Left forelimb (tissue), 1 donor: ENCODE results near the gene SRGAP1.

Experiments
- DNase-seq: peaks from one replicate; pipeline ENCODE4 v3.0.0-alpha.2; 2018; ENCODE audit warnings: low spot score

The SRGAP1 gene

DNA sequence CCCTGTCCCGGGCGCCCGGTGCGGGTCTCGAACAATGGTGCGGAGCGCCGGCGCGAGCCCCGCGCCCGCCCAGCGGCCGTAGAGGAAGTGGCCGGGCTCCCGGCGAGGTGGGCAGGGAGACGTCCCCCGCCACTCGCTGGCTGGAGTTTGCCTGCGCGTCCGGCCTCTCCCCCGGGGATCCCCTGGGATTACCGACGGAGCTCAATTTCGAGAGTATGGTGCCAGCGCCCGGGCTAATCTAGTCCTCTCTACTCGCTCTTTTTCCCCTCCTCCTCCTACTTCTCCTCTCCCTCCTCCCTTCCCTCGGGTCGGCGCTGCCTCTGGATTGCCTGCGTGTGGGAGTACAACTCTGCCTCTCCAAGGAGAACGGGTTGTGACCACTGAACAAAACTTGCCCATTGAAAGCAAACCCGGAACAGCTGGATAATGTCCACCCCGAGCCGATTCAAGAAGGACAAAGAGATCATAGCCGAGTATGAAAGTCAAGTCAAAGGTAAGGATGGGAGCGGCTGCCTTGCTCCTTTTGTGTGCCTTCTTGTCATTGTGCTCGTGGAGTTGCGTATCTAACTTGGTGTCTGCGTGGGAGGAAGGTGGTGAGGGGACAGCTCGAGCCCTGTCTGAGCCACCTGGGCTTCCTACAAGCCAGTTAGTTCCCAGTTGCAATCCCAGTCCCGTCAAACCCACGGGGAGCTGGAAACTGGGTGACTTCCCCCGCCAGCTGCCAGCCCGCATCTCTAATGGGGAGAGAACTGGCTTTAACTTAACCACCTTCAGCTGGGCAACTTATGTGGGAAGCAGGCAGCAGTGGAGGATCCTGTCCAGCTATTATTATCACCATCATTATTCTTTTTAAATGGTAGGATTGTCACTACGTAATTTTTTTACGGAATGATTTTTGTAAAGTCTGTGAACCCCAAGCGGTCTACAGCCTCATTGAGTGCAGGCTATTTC is at the start of gene SRGAP1:
Gene SRGAP1, plus strand, starts transcription at position 310 of the 951 bp plus-strand sequence. Its CDS starts 117 bp downstream, at position 427.
- peak; percentile 83 for DNase-seq

DNA sequence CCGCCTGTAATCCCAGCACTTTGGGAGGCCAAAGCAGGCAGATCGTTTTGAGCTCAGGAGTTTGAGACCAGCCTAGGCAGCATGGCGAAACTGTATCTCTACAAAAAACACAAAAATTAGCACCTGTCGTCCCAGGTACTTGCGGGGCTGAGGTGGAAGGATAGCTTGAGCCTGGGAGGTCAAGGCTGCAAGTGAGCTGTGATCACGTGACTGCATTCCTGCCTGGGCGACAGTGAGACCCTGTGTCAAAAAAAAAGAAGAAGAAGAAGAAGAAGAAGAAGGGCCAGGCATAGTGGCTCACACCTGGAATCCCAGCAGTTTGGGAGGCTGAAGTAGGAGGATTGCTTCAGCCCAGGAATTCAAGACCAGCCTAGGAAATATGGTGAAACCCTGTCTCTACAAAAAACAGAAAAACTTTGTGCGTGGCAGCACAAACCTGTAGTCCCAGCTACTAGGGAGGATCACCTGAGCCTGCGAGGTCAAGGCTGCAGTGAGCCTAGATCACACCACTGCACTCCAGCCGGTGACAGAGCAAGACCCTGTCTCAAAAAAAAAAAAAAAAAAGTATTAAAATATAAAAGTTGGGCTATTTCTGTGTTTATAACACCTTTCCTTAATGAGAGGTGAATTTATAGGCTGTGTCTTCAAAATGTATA is 49.3 kb upstream of the SRGAP1 start:
- no peak for DNase-seq

DNA sequence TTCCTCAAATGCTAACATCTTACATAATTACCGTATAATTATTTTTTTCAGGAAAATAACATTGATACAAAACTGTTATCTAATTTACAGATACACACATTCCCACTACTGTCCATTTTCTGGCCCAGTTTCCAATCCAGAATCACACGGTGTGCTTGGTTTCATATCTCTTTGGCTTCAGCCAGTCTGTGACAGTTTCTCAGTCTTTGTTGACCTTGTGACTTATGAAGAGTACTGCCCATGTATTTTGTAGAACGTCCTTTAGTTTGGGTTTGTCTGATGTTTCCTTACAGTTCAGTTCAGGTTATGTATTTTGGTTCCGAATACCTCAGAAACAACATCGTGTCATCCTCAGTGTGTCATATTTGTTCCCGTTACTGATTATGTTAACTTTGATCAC is 48.6 kb upstream of the SRGAP1 start:
- no peak for DNase-seq

DNA sequence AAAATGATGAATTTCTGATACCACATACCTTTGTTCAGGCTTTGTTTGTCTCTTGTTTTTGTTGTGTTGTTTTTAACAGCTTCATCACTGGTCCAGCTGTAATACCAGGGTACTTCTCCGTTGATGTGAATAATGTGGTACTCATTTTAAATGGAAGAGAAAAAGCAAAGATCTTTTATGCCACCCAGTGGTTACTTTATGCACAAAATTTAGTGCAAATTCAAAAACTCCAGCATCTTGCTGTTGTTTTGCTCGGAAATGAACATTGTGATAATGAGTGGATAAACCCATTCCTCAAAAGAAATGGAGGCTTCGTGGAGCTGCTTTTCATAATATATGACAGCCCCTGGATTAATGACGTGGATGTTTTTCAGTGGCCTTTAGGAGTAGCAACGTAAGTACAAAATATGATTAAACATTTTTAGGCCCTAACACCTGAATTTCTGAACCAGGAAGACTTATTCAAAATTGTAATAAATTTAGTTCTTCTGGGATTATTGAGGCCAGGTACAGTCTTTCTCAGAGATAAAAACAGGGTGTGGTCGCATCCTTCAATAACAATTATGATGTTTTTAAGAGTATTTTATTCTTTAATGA is 42.4 kb upstream of the SRGAP1 start:
- DNase-seq: no peak

DNA sequence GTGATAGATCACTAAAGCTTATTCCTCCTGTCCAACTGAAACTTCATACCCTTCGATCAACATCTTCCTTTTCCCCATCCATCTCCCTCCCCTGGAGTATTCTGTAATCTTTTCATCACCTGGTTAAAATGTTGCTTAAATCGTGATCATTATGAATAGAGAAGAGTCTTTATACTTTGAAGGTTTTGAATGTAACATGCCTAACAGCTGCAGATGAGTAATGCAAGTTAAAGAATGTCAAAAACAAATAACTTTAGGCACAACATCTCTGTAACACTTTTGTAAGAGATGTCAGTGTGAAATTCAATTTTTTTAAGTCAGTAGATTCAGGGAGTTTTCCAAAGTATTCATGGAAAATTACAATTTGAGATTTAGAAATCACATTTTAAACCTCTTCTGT is 39.8 kb upstream of the SRGAP1 start:
- no peak for DNase-seq

DNA sequence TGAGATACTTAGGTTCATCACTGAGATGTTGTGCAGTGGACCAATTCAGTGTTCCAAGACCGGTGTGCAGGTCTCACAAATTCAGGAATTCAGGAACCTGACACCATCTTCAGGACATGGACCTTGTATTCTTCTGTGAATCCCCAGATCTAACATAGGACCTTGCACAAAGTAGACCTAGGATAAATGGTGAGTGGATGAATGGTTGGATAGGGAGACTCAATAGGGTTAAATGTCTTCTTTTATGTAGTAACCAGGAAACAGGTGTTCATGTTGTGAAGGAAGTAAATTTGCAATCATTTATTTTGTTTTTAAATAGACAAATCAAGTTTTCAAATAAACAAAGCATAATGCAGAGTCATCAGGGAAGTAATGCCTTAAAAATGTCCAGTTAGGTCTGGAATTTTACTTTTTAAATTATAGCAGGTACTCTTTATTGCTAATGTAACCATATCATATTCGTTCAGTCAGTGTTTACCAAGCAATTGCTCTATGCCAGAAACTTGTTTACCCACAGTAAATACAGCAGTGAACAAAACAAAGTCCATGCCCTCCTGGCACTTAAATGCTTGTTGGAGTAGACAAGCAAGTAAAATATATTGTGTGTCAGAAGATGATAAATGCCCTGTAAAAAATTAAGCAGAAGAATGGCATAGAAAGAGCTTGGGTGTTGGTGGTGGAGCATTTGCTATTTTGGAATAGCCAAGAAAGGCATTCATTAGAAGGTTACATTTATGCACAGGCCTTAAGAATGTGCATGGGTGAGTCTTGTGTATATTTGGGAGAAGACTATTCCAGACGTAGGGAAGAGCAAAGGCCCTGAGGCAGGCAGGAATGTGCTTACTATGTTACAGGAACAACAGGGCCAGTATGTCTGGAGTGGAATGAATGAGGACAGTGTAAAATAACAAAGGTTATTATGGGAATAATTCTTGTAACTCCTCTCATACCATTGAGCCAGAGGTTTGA is 38.5 kb upstream of the SRGAP1 start:
- DNase-seq: no peak

DNA sequence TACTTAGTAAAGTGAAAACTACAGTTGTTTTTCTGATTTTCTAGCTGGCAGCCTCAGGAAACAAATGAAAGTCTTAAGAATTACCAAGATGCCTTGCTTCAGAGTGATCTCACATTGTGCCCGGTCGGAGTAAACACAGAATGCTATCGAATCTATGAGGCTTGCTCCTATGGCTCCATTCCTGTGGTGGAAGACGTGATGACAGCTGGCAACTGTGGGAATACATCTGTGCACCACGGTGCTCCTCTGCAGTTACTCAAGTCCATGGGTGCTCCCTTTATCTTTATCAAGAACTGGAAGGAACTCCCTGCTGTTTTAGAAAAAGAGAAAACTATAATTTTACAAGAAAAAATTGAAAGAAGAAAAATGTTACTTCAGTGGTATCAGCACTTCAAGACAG is 35.9 kb upstream of the SRGAP1 start:
- no peak for DNase-seq

DNA sequence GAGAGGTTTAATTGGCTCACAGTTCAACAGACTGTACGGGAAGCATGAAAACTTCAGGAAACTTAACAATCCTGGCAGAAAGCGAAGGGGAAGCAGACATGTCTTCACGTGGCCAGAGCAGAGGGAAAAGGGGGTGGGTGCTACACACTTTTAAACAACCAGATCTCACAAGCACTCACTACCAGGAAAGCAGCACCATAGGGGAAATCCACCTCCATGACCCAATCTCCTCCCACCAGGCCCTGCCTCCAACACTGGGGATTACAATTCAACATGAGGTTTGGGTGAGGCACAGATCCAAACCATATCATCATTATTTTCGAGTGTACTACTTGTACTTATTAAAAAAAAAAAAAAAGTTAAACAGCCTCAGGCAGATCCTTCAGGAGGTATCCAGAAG is 34.9 kb upstream of the SRGAP1 start:
- no peak for DNase-seq

DNA sequence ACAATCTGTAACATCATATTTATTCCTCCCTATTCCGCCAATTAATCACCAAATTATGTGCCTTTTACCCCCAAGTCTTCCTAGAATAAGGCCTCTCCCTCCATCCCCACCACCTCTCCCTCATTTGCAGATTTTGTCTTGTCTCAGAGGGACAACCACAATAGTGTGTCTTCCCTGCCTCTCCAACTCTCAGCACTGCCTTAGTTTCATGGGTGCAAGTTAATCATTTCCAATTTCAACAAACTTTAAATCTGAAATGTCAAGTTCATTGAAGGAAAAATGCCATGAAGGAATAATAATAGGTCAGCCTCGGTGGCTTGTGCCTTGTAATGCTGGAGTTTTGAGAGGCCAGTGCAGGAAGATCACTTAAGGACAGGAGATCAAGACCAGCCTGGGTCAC is 33.2 kb upstream of the SRGAP1 start:
- no peak for DNase-seq

DNA sequence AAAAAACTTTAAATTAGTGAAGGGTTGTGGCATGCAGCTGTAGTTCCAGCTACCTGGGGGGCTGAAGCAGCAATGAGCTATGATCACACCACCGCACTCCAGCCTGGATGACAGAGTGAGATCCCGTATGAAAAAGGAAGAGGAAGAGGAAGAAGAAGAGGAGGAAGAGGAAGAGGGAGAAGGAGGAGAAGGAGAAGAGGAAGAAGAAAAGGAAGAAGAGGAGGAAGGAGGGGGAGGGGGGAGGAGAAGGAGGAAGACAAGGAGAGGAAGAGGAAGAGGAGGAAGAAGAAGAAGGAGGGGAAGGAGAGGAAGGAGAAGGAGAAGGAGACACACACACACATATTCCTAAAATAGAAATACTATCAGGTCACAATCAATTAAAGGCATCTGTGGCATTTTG is 32.7 kb upstream of the SRGAP1 start:
- no peak for DNase-seq

DNA sequence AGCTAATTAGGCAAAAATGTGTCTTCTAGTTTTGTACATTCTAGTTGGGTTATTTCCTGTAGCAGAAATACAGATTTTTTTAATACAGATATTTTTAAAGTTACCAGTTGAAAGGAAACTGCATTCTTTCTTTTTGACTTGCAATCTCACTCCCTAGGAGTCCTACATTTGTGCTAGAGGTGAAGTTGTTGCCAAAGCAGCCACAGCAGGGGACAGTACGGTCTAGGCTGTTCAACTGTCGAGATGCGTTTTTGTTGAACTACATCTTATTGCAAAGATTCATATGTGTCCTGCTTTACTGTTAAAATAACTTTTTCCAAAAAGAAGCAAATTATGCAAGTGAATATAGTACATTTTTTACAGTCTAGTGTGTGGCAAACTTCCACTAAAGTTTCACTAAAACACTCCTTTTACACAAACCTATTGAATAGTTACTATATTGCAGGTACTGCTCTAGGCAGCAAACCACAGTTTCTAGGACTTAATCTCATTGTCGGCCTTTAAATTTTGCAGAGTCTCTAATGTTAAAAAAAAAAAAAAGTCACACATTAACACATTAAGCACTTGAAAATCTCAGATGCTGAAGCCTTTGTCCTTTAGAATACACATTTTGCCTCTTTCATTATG is 30.2 kb upstream of the SRGAP1 start:
- no peak for DNase-seq

DNA sequence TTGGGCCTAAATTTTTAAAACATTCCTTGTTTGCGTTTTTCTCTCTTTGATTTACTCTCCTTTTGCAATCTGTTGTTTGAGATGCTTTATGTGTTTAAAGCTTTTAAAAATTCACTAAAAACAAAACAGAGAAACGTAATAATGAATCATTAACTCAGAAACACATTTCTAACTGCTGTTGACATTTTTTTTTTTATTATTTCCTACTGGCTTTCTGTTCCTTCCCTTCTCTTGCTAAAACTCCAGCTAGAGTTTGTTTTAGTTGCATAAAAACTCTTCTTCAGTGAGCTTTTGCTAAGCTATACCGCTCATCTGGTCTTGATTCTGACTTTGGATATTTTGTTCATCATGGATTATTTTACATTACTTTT is 29.0 kb upstream of the SRGAP1 start:
- no peak for DNase-seq

DNA sequence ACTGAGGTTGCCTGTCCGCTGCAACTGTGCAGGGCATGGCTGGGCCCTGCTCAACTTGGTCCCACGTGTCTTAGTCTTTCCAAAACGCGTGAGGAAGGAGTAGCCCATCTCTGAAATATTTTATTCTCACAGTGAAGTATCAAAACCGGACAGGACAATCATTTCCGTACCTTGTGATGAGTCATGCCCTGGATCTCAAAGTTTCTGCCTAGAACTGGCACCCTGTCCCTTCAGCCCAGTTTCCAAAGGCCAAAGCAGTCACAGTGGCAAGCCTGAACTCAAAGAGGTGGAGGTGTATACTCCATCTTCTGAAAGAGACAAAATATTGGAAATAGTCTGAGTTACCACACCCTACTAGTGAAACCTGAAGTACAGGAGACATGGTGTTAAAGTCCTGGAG is 28.5 kb upstream of the SRGAP1 start:
- no peak for DNase-seq

DNA sequence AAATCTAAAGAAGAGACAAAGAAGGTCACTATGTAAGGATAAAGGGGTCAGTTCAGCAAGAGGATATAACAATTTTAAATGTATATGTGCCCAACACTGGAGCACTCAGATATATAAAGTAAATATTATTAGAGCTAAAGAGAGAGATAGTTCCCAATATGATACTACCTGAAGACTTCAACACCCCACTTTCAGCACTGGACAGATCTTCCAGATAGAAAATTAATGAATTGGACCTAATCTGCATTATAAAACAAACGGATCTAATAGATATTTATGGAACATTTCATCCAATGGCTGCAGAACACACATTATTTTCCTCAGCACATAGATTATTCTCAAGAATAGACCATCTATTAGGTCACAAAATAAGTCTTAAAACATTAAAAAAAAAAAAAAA is 24.1 kb upstream of the SRGAP1 start:
- DNase-seq: no peak

DNA sequence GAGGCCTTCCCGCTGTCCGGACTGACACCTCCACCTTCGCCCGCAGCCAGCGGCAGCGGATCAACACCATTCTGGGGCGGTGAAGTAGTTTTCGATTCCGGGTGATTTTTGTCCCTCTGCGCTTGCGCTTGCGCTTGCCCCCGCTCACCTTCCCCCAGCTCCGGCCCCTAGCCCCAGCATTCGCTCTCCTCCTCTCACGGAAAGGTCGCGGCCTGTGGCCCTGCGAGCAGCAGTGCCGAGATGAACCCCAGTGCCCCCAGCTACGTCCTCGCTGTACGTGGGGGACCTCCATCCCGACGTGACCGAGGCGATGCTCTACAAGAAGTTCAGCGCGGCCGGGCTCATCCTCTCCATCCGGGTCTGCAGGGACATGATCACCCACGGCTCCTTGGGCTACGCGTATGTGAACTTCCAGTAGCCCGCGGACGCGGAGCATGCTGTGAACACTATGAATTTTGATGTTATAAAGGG is 22.7 kb upstream of the SRGAP1 start:
- no peak for DNase-seq

DNA sequence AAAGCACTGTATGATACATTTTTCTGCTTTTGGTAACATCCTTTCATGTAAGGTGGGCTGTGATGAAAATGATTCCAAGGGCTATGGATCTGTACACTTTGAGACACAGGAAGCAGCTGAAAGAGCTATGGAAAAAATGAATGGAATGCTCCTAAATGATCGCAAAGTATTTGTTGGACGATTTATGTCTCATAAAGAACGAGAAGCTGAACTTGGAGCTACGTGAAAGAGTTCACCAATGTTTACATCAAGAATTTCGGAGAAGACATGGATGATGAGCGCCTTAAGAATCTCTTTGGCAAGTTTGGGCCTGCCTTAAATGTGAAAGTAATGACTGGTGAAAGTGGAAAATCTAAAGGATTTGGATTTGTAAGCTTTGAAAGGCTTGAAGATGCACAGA is 22.1 kb upstream of the SRGAP1 start:
- no peak for DNase-seq

DNA sequence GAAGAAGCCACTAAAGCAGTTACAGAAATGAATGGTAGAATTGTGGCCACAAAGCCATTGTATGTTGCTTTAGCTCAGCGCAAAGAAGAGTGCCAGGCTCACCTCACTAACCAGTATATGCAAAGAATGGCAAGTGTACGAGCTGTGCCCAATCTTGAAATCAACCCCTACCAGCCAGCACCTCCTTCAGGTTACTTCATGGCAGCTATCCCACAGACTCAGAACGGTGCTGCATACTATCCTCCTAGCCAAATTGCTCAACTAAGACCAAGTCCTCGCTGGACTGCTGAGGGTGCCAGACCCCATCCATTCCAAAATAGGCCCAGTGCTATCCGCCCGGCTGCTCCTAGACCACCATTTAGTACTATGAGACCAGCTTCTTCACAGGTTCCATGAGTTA is 21.5 kb upstream of the SRGAP1 start:
- DNase-seq: no peak

DNA sequence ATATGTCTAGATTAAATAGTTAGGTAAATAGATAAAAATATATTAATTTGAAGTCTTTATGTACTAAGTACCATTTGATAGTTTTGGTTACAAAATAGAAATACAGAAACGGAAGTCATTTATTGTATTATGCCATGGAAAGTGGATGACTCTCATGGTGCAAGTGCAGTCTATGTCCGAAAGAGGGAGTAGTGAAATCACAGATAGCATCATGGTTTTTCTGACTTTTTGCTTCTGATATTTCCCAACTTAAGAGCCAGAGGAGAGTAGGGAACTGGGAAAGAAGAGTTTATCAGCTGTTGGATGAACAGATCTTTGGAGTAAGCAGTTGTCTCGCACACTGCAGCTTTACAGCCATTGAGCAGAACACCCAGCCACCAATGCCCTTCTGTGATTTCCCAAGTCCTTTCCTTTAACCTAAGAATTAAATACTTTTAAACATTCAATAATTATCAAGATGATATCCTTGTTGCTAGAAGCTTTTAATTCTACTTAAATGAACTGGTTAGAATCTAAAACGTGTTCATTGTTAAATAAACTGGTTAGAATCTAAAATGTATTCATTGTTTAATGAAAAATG is 18.4 kb upstream of the SRGAP1 start:
- DNase-seq: no peak

DNA sequence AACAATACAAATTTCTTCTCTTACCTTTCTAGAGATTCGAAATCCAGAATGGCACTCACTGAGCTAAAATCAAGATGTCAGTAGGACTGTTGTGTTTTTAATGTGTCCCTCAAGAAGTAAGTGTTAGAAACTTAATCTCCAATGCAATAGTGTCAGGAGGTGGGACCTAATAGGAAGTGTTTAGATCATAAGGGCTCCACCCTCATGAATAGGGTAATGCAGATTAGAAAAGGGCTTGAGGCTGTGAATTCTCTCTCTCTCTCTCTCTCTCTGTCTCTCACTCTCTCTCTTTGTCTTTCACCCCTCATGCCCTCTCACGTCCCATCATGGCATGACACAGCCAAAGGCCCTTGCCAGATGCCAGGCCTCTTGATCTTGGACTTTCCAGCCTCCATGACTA is 15.6 kb upstream of the SRGAP1 start:
- no peak for DNase-seq

DNA sequence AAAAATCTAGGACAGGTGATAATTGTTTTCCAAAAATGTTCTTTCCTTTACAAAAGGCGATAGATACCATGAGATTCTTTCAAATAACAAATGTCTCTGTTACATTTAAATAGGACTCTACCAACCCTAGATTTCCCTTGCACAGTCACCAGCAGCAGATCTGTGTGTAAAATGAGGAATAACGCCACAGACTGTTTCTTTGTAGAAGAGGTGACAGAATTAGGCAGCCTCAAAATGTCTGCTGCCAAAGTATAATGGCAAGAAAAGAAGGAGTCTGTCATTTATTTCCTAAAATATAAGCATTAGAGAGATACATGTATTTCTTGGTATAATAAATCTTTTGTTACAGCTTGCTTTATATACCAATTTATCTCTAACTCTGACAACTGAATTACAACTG is 8.5 kb upstream of the SRGAP1 start:
- no peak for DNase-seq

DNA sequence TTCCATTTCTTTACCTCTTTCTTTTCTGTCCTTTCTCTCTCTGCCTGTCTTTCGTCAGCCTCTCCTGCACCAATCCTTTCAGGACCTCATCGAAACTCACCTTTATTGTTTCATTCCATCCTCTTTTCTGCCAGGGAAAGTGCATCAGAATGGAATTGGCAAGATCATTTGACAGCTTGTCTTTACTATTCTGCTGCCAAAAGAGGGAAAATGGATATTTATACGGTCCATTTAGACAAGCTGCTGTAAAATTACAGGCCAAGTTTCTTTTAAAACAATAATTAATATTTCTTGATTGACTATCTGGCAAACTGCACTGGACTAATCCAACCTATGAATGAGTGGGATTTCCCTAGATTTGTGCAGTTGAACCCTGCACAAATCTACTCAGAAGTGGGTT is 7.6 kb upstream of the SRGAP1 start:
- DNase-seq: no peak
